ENCODE data around the gene ZFAND5.

ZFAND5 gene

GRCh38 chr9:72362680-72363139, 2.3 kb downstream of the ZFAND5 start:
- peak; percentile 97 for DNase-seq (ENCODE audit: low spot score)

DNA sequence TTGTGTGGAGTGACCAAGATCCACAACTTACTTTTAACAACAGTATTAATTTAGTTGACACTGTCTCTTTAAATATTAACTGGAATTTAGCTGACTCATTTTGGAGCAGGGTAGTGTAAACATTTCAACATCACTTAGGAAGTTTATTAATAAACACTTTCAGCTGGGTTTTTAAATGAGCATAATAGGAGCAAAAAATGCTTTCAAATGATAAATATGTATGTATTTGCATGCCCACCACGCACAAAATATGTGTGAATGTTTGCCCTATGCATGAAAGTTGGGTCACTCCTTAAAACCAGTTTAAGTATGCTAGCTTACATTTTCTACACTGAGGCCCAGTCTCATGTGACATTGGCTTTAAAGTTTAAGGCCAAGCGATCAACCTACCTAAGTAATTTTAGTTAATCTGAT, 2.9 kb downstream of the ZFAND5 start:
- DNase-seq (ENCODE audit: low spot score) = no peak

GRCh38 chr9:72361217-72361616, 3.8 kb downstream of the ZFAND5 start:
- DNase-seq (ENCODE audit: low spot score) = no peak

- DNase-seq (ENCODE audit: low spot score) = no peak
Measured at GRCh38 chr9:72360324-72360723, 4.7 kb downstream of the ZFAND5 start.

GRCh38 chr9:72356041-72356582, 8.9 kb downstream of the ZFAND5 start:
- DNase-seq (ENCODE audit: low spot score) = no peak

DNA sequence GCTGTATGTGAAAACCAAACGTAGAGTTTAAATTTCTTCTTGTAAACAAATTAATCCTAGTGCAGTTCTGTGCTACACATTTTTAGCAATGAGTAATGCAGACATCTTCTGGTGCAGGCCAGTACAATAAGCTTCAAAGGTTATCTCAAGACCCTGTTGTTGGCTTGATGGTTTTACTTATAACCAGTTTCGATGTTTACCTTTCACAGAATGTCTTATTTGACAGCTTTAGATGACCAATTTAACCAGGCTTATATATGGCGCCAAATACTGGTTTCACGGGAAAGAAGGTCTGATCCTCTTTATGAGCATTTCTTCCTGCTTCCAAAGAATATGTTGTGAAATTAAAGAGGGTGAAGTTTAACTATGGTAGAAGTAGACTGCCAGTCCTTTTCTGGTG, 9.9 kb downstream of the ZFAND5 start:
- no peak for DNase-seq (ENCODE audit: low spot score)

GRCh38 chr9:72354704-72355103, 10.3 kb downstream of the ZFAND5 start:
- no peak for DNase-seq (ENCODE audit: low spot score)

- no peak for DNase-seq (ENCODE audit: low spot score)
Measured at GRCh38 chr9:72353455-72354116, 11.4 kb downstream of the ZFAND5 start.

GRCh38 chr9:72352911-72353388, 12.1 kb downstream of the ZFAND5 start:
- no peak for DNase-seq (ENCODE audit: low spot score)

- DNase-seq (ENCODE audit: low spot score) = no peak
Measured at GRCh38 chr9:72351538-72352453, 13.2 kb downstream of the ZFAND5 start.

GRCh38 chr9:72349911-72350310, 15.1 kb downstream of the ZFAND5 start:
- DNase-seq (ENCODE audit: low spot score) = no peak

DNA sequence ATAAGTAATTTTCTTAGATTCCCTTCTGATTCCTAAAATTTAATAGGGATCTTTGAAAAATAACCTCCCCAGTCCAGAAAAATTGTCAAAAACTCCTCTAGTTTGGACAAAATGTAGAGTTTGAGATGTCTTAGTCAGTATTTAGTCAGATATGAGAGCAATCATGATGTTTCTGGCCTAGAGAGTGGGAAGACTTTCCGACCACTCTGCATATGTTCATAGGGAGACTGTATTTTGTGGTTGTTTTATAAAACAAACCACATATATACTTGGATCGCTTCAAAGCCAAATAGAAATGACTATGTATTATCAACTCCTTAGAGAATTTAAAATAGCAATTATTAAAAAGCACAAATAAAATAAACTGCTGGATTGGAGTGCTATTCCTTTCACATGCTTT, 15.8 kb downstream of the ZFAND5 start:
- no peak for DNase-seq (ENCODE audit: low spot score)

DNA sequence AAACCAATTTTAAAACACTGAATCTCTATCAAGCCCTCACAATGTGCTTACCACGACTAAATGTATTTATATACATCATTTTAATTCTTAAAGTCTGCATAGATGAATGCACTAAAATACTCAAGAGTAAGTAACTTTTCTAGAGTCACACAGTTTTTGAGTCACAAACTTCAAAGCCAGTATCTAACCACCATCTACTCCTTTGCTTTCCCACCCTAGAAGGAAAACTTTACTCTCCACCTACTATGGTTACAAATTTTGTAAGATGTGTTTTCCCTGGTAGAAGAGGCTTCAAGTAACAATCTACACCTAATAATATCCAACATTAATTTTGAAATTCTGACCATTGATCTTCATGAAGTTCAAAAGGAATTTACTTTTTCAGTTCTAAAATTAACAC, 18.7 kb downstream of the ZFAND5 start:
- no peak for DNase-seq (ENCODE audit: low spot score)

GRCh38 chr9:72338631-72339030, 26.4 kb downstream of the ZFAND5 start:
- no peak for DNase-seq (ENCODE audit: low spot score)

DNA sequence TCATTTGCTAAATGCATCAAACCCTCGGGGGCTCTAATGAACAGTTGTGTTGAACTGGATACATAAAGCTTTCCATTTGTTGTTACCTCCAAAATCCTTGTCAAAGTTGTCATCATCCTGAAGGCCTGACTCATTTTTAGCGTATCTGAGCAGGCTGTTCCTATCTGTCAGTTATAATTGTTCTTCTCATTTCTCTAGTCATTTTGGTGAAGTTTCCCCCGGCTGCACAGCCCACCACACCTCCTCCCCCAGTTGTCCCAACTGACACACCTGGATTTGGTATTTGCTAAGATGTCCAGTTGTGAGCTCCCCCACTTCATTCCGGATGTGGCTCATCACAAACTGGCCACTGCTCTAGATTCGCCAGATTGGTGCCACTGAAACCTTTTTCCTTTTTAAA, 27.7 kb downstream of the ZFAND5 start:
- peak; percentile 48 for DNase-seq (ENCODE audit: low spot score)

- no peak for DNase-seq (ENCODE audit: low spot score)
Measured at GRCh38 chr9:72334658-72335337, 30.2 kb downstream of the ZFAND5 start.

DNA sequence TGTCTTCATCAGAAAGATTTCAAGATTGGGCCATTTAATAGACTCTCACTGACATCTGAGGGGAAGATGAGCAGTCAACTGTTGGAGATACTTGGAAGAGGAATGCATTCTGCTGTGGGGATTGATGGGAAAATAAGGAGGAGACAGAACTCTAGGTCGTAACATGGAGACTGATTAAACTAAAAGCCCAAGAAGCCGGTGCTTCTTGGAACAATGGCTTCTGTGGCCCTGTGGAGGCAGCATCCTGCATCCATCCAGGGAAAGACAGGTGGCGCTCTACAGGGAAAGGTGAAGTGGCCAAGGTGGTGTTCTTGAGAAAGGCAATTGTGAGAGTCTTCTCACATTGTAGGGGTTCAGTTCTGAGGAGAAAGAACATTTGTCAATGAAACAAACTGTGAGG, 31.3 kb downstream of the ZFAND5 start:
- DNase-seq (ENCODE audit: low spot score) = no peak

DNA sequence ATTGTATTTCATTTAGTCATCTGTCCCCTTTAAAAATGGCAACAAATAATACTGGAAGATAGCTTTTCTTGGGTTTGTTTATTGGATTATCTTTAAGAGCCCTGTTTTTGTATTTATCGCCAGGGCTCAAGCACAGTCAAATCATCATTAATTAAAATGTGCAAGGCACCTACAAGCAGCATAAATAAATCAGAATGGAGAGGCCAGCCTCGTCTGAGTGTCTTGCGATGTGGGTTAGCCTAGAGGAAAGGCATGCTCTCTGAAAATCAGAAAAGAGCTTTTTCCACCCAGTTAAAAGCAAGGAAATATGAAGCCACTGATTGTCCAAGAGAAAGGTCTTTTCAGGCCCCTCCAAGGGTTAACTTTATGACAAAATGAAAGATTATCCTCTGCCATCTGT, 31.8 kb downstream of the ZFAND5 start:
- DNase-seq (ENCODE audit: low spot score) = no peak

DNA sequence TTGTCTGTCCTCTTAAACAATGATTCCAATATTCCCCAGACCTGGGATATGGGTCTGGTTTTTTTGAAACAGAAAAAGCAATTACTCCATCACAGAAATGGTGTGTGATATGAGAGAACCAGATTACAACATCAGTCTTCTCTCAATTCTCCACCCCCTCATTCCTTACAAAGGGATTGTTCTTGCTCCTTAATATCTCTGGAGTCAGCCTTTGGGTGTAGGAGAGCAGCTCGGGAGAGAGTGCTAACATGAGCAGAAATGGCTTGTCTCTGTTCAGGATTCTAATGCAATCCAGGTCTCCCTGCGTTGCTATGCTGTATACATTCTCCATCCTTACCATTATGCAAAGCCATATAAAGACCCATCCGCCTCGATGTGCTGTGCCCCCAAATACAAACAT, 32.7 kb downstream of the ZFAND5 start:
- DNase-seq (ENCODE audit: low spot score) = peak; percentile 64

GRCh38 chr9:72327631-72328030, 37.4 kb downstream of the ZFAND5 start:
- no peak for DNase-seq (ENCODE audit: low spot score)

- no peak for DNase-seq (ENCODE audit: low spot score)
Measured at GRCh38 chr9:72326641-72327040, 38.4 kb downstream of the ZFAND5 start.

DNA sequence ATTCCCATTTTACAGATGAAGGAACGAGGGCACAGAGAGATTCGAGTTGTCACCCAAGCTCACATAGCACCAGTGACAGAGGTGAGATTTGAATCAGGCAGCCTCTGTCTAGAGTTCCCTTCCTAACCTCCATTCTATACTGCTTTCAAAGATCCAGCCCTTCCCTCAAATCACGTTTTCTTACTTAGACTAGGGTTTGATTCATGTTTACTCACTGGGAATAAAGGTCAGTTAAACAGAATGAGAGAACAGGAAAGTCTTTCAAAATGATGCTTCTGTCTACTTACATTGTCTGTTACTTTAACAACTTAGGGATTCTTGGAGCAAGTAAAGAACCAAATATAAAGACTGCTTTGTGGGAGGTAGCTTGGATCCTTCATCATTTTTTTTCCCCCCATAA, 40.0 kb downstream of the ZFAND5 start:
- DNase-seq (ENCODE audit: low spot score) = no peak
